ENCODE results near the gene IGSF8. TPM values are rescaled to one million over a fixed set of nuclear protein-coding genes. Genes with fewer than 3 reads are reported as not detected.

IGSF8 gene
- total RNA-seq, 1 experiment from 2014 or later, result 18.8 TPM

GRCh38 chr1:160076295-160076694 is 22.1 kb downstream of the IGSF8 start:
- ChIA-PET POLR2A (no interaction called here), CTCF (no interaction called here)
- Histone ChIP-seq H3K27ac (ENCODE audit: low read length) (no peak overlapping the region), H3K27me3 (ENCODE audit: control insufficient read depth, insufficient read depth, low read length) (peaks cover 19% of the 10 kb centered on the region), H3K4me3 (ENCODE audit: low read depth in 2 of 2, low read length in 2 of 2) (no peak overlapping the region), H3K36me3 (ENCODE audit: control insufficient read depth, insufficient read depth, low read length) (no peaks in the 10 kb centered on the region), H3K4me1 (ENCODE audit: control insufficient read depth, insufficient read depth, low read length) (no peaks in the 10 kb centered on the region), H3K9me3 (ENCODE audit: control insufficient read depth, insufficient read depth, low read depth, low read length) (no peaks in the 10 kb centered on the region)
- BruUV-seq (replicated peaks), result no TSS peak
- ATAC-seq, result no peak
- TF ChIP-seq TCF7L2 (IDR thresholded peaks at IDR 0.05; ENCODE audit: low read depth, low read length) (no peak), SIN3A (IDR thresholded peaks at IDR 0.05; ENCODE audit: borderline replicate concordance, insufficient read depth, low read depth, low read length) (no peak), CTCF (IDR thresholded peaks at IDR 0.05) (no peak), POLR2AphosphoS5 (IDR thresholded peaks at IDR 0.05; ENCODE audit: low read depth, low read length) (no peak), REST (IDR thresholded peaks at IDR 0.05; ENCODE audit: insufficient read depth in 1 of 2, low read depth in 2 of 2, low read length in 1 of 2) (no peak)
- DNase-seq (ENCODE audit: low read depth, low spot score), result no peak
- in situ Hi-C loops (cut with HindIII; ENCODE audit: low pct_unique_long_range_greater_than_20kb, low sequenced_read_pairs) (no loop called here), intact Hi-C loops (cut with micrococcal nuclease; ENCODE audit: unreplicated experiment) (no loop called here)

GRCh38 chr1:160075836-160076235 is 22.6 kb downstream of the IGSF8 start:
- ChIA-PET POLR2A (no interaction called here), CTCF (no interaction called here)
- in situ Hi-C loops (cut with HindIII; ENCODE audit: low pct_unique_long_range_greater_than_20kb, low sequenced_read_pairs) (no loop called here), intact Hi-C loops (cut with micrococcal nuclease; ENCODE audit: unreplicated experiment) (no loop called here)
- Histone ChIP-seq H3K9me3 (ENCODE audit: control insufficient read depth, insufficient read depth, low read depth, low read length) (no peaks in the 10 kb centered on the region), H3K27me3 (ENCODE audit: control insufficient read depth, insufficient read depth, low read length) (peaks cover 21% of the 10 kb centered on the region), H3K27ac (ENCODE audit: low read length) (no peak overlapping the region), H3K4me3 (ENCODE audit: low read depth in 2 of 2, low read length in 2 of 2) (no peak overlapping the region), H3K4me1 (ENCODE audit: control insufficient read depth, insufficient read depth, low read length) (no peaks in the 10 kb centered on the region), H3K36me3 (ENCODE audit: control insufficient read depth, insufficient read depth, low read length) (no peaks in the 10 kb centered on the region)
- DNase-seq (ENCODE audit: low read depth, low spot score) (no peak), ATAC-seq (no peak)
- BruUV-seq (replicated peaks), result no TSS peak
- TF ChIP-seq REST (IDR thresholded peaks at IDR 0.05; ENCODE audit: insufficient read depth in 1 of 2, low read depth in 2 of 2, low read length in 1 of 2) (no peak), POLR2AphosphoS5 (IDR thresholded peaks at IDR 0.05; ENCODE audit: low read depth, low read length) (no peak), CTCF (IDR thresholded peaks at IDR 0.05) (no peak)
